ENCODE measurements around the gene CUBN.

Gene CUBN

DNA sequence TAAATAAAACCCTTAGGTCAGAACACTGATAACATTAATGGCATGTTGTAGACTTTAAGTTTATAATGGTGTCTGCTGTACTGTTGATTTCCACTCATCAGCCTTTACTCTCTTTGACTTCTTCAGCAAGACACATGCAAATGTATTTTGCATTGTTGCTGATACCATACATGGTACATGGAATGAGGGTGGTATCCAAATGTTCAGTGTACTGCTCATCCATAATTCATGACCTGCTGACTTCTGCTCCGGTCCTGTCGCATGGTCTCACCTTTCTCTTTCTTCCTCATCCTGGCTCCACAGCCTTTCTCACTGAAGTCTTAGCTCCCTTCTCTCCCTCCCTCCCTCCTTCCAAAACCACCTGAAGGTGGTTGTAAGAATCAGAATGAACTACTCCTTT is 4.7 kb upstream of the CUBN start:
- intact Hi-C loops (cut with DNase I; ENCODE audit: low total_unique reads), result no loop called here
- Histone ChIP-seq H3K9me3 (no peaks in the 10 kb centered on the region), H3K4me1 (no peaks in the 10 kb centered on the region), H3K4me3 (no peak overlapping the region), H3K27me3 (no peaks in the 10 kb centered on the region), H3K27ac (no peak overlapping the region), H3K36me3 (no peaks in the 10 kb centered on the region)
- TF ChIP-seq, protein P1, sequence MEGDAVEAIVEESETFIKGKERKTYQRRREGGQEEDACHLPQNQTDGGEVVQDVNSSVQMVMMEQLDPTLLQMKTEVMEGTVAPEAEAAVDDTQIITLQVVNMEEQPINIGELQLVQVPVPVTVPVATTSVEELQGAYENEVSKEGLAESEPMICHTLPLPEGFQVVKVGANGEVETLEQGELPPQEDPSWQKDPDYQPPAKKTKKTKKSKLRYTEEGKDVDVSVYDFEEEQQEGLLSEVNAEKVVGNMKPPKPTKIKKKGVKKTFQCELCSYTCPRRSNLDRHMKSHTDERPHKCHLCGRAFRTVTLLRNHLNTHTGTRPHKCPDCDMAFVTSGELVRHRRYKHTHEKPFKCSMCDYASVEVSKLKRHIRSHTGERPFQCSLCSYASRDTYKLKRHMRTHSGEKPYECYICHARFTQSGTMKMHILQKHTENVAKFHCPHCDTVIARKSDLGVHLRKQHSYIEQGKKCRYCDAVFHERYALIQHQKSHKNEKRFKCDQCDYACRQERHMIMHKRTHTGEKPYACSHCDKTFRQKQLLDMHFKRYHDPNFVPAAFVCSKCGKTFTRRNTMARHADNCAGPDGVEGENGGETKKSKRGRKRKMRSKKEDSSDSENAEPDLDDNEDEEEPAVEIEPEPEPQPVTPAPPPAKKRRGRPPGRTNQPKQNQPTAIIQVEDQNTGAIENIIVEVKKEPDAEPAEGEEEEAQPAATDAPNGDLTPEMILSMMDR (IDR thresholded peaks at IDR 0.05), result no peak
- DNase-seq, result no peak

DNA sequence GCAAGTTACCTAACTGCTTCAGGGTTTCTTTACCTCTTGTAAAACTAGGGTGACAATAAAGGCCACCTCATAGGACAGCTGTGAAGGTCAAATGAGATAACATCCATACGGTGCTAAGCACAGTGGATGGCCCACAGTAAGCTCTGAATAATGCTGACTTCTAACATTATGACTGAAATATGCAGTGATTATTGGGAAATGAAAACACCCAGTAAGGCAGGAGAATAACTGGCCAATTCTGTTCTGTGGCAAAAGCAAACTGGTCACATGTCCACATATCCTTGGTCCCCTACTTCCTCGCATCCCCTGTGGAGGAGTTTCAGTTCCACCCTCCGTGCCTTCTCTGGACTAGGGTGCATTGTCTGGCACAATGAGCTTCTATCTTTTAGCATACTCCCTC is 1.4 kb downstream of the CUBN start:
- Histone ChIP-seq H3K27ac (no peak overlapping the region), H3K36me3 (no peaks in the 10 kb centered on the region), H3K4me1 (no peaks in the 10 kb centered on the region), H3K27me3 (no peaks in the 10 kb centered on the region), H3K9me3 (no peaks in the 10 kb centered on the region), H3K4me3 (no peak overlapping the region)
- TF ChIP-seq, protein P1 (IDR thresholded peaks at IDR 0.05), result no peak
- intact Hi-C loops (cut with DNase I; ENCODE audit: low total_unique reads), result no loop called here
- DNase-seq, result peak in 1 of 2 donors; percentile 29

DNA sequence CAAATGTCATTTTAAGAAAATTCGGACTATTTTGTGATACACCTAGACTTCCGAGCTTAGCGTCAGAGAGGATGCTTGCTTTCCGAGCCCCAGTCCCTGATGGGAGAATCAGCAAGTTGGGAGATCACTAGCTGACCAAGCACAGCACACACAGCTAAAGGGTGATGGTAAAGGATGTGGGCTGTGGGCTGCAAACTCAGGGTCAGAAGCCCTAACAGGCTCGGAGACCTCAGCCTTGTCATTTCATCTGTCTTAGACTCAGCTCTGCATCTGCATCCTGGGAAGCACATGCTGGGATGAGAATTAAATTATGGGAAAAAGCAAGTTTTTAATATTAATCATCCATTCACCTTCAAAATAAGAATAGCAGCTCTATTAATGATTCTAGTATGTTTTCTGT is 3.3 kb downstream of the CUBN start:
- DNase-seq, result no peak

DNA sequence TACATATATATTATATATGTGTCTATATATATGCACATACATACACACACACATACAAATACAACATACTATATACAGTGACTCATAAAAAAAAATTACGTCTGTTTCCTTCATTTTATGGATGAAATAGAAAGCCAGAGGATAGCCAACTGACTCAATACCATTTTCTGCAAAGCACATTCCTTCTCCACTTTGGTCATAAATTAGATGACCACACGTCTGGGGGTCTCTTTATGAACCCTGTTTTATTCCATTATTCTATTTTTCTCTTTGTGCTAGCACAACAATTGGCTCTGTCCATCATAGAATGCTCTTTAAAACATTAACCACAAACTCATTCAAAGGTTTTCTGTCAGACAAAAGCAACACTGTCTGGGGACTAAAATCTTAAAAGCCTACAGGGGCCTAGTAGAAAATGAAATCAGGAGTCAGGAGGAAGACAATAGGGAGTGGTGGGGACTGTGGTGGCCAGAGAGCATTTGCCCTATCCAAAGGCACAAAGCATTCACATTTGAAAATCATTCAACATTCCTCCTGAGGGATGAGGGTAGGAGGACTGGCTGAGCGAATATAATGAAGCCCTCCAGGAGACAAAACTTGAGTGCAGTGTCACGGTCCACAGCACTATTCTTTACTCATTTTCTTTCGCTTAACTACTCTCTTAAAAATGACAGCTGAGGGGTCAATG is 4.3 kb downstream of the CUBN start:
- Histone ChIP-seq H3K27ac (no peak overlapping the region), H3K9me3 (no peaks in the 10 kb centered on the region), H3K4me1 (no peaks in the 10 kb centered on the region), H3K4me3 (no peak overlapping the region), H3K36me3 (no peaks in the 10 kb centered on the region), H3K27me3 (no peaks in the 10 kb centered on the region)
- intact Hi-C loops (cut with DNase I; ENCODE audit: low total_unique reads), result no loop called here
- TF ChIP-seq, protein P1 (IDR thresholded peaks at IDR 0.05), result no peak
- DNase-seq, result no peak

More for the DNA sequence above, 3.3 kb downstream of the CUBN start:
- no peaks in the 10 kb centered on the region for H3K27me3 ChIP-seq
- no peaks in the 10 kb centered on the region for H3K36me3 ChIP-seq
- H3K9me3 ChIP-seq, result no peaks in the 10 kb centered on the region
- H3K4me3 ChIP-seq, result no peak overlapping the region
- no peaks in the 10 kb centered on the region for H3K4me1 ChIP-seq
- no peak overlapping the region for H3K27ac ChIP-seq
- intact Hi-C loops (cut with DNase I; ENCODE audit: low total_unique reads), result no loop called here
- TF ChIP-seq, protein P1 (IDR thresholded peaks at IDR 0.05), result no peak

DNA sequence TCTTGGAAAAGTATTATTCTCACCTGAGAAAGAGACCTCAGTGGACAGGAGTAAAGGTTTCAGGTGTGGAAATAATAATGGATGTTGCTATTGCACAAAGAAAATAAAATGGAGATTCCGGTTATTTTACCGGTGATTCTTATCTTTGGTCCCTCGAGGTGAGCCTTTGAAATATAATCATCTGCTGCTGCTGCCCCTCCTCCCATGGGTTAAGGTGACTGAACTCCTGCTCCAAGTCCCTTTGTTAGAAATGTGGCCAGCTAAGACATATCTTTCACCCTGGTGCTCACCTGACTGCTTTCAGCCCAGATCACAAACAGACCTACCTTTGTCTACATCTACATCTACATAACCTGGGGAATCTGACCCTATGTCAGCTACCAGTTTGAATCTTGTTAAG is 5.7 kb downstream of the CUBN start:
- Histone ChIP-seq H3K36me3 (no peaks in the 10 kb centered on the region), H3K4me1 (no peaks in the 10 kb centered on the region), H3K4me3 (no peak overlapping the region), H3K9me3 (no peaks in the 10 kb centered on the region), H3K27me3 (no peaks in the 10 kb centered on the region), H3K27ac (no peak overlapping the region)
- DNase-seq, result no peak
- TF ChIP-seq, protein P1 (IDR thresholded peaks at IDR 0.05), result no peak
- intact Hi-C loops (cut with DNase I; ENCODE audit: low total_unique reads), result no loop called here
